HFF-Myc (cell line): ENCODE data around the gene GSTP1.
"Not testable (repeated sequence)": the region's sequence is repeated elsewhere in the genome, so short reads cannot be mapped to it uniquely, and the experiment has no call there.

Source experiments
- DNase-seq: peaks from one replicate; pipeline ENCODE4 v3.0.0-alpha.2; 2011; ENCODE audit warnings: low read depth; ENCODE audit errors: extremely low read depth
- H3K4me3 ChIP-seq: replicated peaks from 2 replicates; pipeline ENCODE4 v1.5.1; 2011; ENCODE audit warnings: low read depth, mild to moderate bottlenecking, control low read depth, low read length
- TF ChIP-seq, protein P1 (sequence below): IDR thresholded peaks from 2 replicates; pipeline ENCODE4 v1.5.1; 2012; ENCODE audit warnings: mild to moderate bottlenecking, low read depth, low read length, control low read depth; ENCODE audit errors: missing control alignments

The GSTP1 gene

DNA sequence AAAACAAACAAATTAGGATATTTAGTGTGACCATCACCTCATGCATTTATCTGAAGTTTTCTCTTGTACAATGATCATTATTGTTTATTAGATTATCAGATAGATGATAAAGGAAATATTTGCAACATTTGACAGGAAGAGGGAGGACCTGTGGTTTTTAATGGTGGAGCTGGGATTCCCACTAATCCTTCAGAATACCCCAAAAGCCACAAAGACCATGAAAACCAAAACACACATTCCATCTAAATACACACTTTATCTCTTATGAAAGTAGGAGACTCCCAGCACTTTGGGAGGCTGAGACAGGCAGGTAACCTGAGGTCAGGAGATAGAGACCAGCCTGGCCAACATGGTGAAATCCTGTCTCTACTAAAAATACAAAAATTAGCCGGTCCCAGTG lies 15.5 kb downstream of the GSTP1 start:
- H3K4me3 ChIP-seq: no peak overlapping the region
- TF ChIP-seq, protein P1, sequence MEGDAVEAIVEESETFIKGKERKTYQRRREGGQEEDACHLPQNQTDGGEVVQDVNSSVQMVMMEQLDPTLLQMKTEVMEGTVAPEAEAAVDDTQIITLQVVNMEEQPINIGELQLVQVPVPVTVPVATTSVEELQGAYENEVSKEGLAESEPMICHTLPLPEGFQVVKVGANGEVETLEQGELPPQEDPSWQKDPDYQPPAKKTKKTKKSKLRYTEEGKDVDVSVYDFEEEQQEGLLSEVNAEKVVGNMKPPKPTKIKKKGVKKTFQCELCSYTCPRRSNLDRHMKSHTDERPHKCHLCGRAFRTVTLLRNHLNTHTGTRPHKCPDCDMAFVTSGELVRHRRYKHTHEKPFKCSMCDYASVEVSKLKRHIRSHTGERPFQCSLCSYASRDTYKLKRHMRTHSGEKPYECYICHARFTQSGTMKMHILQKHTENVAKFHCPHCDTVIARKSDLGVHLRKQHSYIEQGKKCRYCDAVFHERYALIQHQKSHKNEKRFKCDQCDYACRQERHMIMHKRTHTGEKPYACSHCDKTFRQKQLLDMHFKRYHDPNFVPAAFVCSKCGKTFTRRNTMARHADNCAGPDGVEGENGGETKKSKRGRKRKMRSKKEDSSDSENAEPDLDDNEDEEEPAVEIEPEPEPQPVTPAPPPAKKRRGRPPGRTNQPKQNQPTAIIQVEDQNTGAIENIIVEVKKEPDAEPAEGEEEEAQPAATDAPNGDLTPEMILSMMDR: no peak
- no peak for DNase-seq

DNA sequence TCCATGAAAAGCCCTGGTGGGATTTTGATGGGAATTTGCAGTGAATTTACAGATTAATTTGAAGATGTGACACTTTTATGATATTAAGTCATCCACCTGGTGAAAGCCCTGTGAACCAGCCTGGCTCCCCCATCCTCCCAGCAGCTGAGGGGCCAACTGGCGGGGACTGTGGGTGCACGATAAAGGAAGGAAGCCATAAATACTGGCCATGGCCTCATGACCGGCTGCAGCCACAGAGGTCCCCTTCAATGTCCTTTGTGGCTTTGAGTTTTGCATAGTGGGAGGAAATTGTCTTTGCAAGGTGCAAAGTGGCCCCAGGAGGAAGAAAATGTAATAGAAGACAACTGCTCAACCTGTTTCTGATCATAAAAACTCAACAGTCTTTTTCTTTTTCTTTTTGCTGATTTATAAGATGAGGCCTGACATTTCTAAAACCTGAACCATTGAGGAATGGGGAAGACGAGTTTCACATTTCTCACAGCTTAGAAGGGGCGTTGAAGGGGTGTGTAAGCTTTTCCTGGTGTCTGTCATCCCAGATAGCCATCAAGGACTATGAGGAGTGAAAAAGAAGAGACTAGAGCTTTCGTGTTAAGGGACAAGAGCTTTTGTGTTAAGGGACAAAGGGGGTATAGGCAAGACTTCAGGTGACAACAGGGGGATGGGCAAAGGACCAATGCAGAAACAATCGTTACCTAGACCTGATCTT lies 16.9 kb downstream of the GSTP1 start:
- DNase-seq: no peak
- TF ChIP-seq, protein P1: no peak

DNA sequence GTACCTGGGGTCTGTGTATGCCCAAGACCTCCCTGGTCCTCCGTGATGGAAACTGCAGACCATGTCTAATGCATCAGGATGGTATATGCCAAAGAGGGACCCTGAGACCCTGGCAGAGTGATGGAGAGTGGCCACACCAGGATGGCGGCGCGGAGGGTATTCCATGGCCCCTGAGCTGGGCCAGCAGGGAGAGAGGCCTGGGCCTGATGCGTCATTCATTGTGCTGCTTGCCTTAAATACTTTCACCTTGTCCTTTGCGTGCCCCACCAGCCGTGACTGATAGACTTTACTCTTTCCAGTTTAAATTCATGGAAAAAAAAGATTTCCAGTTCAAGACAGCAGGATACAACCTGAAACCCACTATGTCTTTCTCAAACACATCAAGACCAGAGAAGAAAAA lies 17.5 kb downstream of the GSTP1 start:
- TF ChIP-seq, protein P1: no peak
- H3K4me3 ChIP-seq: no peak overlapping the region

More for the DNA sequence above, 16.9 kb downstream of the GSTP1 start:
- no peak overlapping the region for H3K4me3 ChIP-seq

DNA sequence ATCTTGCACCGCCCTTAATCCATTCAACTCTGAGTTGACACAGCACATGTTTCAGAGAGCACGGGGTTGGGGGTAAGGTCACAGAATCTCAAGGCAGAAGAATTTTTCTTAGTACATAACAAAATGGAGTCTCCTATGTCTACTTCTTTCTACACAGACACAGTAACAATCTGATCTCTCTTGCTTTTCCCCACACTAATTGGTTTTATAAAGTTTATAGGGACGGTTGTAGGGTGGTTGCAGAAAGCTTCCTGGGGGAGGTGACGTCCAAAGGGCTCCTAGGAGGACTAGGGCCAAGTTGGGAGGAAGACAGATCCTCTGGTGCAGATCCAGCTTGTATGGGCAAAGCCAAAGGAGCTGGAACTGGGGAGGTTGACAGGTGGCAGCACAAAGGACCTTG lies 20.5 kb downstream of the GSTP1 start:
- not testable (repeated sequence) for H3K4me3 ChIP-seq

More for the DNA sequence above, 17.5 kb downstream of the GSTP1 start:
- DNase-seq: no peak

GRCh38 chr11:67604815-67605214 lies 21.2 kb downstream of the GSTP1 start:
- TF ChIP-seq, protein P1: no peak
- no peak overlapping the region for H3K4me3 ChIP-seq
- no peak for DNase-seq

More for the DNA sequence above, 20.5 kb downstream of the GSTP1 start:
- DNase-seq: not testable (repeated sequence)

- TF ChIP-seq, protein P1: no peak
- no peak overlapping the region for H3K4me3 ChIP-seq
- DNase-seq: no peak
These were observed 21.8 kb downstream of the GSTP1 start for GRCh38 chr11:67605231-67606011.

DNA sequence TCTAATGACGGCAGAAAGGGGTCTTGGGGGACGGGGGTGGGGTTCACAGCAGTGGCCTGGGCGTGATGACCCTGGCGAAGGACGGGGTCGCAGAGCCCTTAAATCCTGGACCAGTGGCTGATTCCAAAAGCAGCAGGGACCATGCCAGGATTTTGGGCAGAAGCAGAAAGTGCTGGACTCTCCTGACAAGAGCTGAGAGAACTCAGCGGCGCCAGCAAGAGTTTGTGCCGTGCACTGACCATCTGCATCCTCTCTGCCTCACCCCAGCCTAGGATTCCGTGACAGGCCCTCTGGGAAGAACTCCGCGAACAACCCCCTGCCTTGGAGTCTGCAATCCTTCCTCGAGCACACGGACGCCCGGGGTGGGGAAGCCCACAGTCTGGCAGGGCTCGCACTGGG lies 22.5 kb downstream of the GSTP1 start:
- TF ChIP-seq, protein P1: no peak
- H3K4me3 ChIP-seq: peak overlapping the region; percentile 99
- no peak for DNase-seq
